A549 (cell line): ENCODE results near the gene PTPRN2.

Experiments
- BHLHE40 ChIP-seq: IDR thresholded peaks from 2 replicates; pipeline ENCODE4 v1.6.1; 2012; ENCODE audit warnings: low read depth, low read length, inconsistent platforms
- CBX8 ChIP-seq: fragments of 200-600 bp; sonication (generic); IDR thresholded peaks from 2 replicates; pipeline ENCODE4 v1.6.1; 2016
- CEBPB ChIP-seq, 2 experiments: fragments of >200 bp in 1 of 2; sonication (Bioruptor Twin) in 1 of 2; formaldehyde crosslinking in 1 of 2; IDR thresholded peaks; 2 replicates each; pipeline ENCODE4 v1.6.1; 2012 to 2016
- CTCF ChIP-seq: fragments of >200 bp; sonication (Bioruptor Twin); formaldehyde crosslinking; IDR thresholded peaks from 3 replicates; pipeline ENCODE4 v1.5.1; 2016
- EP300 ChIP-seq, 2 experiments: fragments of >200 bp; sonication (Bioruptor Twin); formaldehyde crosslinking; IDR thresholded peaks; 2 replicates in 1 of 2; 3 replicates in 1 of 2; pipeline ENCODE4 v1.6.1; 2016 to 2017
- JUN ChIP-seq, 2 experiments: fragments of >200 bp; sonication (Bioruptor Twin); formaldehyde crosslinking; IDR thresholded peaks; 2 replicates in 1 of 2; 3 replicates in 1 of 2; pipeline ENCODE4 v1.6.1; 2016 to 2017
- KDM5A ChIP-seq: fragments of 200-600 bp; sonication (generic); IDR thresholded peaks from 2 replicates; pipeline ENCODE4 v1.6.1; 2016; ENCODE audit warnings: antibody characterized with exemption, mild to moderate bottlenecking
- MAX ChIP-seq: IDR thresholded peaks from 2 replicates; pipeline ENCODE4 v1.6.1; 2012
- PHF8 ChIP-seq: fragments of 200-600 bp; sonication (generic); IDR thresholded peaks from 2 replicates; pipeline ENCODE4 v1.6.1; 2016; ENCODE audit warnings: low read depth, mild to moderate bottlenecking, antibody characterized with exemption, moderate library complexity, borderline replicate concordance
- POLR2A ChIP-seq: IDR thresholded peaks from 2 replicates; pipeline ENCODE4 v1.6.1; 2012; ENCODE audit warnings: mild to moderate bottlenecking, low read length
- POLR2AphosphoS2 ChIP-seq: conservative IDR thresholded peaks from 2 replicates; pipeline ENCODE4 v1.6.1; 2012; ENCODE audit warnings: low read length, improper control_type of control experiment, inconsistent platforms
- USF2 ChIP-seq: fragments of 450-650 bp; IDR thresholded peaks from 2 replicates; pipeline ENCODE4 v1.6.1; 2014; ENCODE audit warnings: antibody characterized with exemption

- TF ChIP-seq CBX8 (no peak), CEBPB (IDR thresholded peaks at IDR 0.05) (no peak), USF2 (no peak), CTCF (no peak), MAX (no peak), POLR2A (no peak), BHLHE40 (no peak), POLR2AphosphoS2 (no peak), EP300 (IDR thresholded peaks at IDR 0.05) (no peak), JUN (IDR thresholded peaks at IDR 0.05) (no peak), PHF8 (no peak), KDM5A (no peak)
Measured at GRCh38 chr7:157497367-157497743, 1090.3 kb downstream of the PTPRN2 start.
